GM12864 (cell line): ENCODE data around the gene RTCB.

ENCODE experiments used
- DNase-seq: peaks from one replicate; pipeline ENCODE4 v3.0.0-alpha.2; 2011; ENCODE audit warnings: low read depth
- H3K4me3 ChIP-seq: 2 replicates; pipeline ENCODE4 v1.5.1; 2011; ENCODE audit warnings: mild to moderate bottlenecking, low read depth, low read length, control low read depth
- CTCF ChIP-seq: IDR thresholded peaks from 2 replicates; pipeline ENCODE4 v1.5.1; 2011; ENCODE audit warnings: low read depth, mild to moderate bottlenecking, moderate library complexity, low read length, control low read depth, inconsistent platforms; ENCODE audit errors: missing control alignments

The RTCB gene

GRCh38 chr22:32411402-32411801 lies 645 bp downstream of the RTCB start:
- no peak for DNase-seq
- H3K4me3 ChIP-seq: peak overlapping the region; percentile 91
- TF ChIP-seq CTCF: no peak

DNA sequence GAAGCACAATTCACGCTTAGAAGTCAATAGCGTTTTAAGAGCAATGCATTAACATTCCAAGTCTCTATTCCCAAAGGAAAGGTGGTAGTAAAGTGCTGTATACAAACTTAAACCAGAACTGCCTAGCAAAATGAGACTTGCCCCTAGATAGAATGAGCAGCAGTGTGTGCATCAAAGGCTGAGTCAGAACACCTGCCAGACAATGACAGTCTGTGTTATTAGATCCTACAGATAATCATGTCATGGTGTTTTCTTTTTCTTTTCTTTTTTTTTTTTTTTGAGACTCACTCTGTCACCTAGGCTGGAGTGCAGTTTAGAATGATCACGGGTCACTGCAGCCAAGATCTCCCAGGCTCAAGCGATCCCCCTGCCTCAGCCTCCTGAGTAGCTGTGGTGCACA lies 1.6 kb downstream of the RTCB start:
- no peak for TF ChIP-seq CTCF
- peak overlapping the region; percentile 91 for H3K4me3 ChIP-seq
- DNase-seq: no peak

DNA sequence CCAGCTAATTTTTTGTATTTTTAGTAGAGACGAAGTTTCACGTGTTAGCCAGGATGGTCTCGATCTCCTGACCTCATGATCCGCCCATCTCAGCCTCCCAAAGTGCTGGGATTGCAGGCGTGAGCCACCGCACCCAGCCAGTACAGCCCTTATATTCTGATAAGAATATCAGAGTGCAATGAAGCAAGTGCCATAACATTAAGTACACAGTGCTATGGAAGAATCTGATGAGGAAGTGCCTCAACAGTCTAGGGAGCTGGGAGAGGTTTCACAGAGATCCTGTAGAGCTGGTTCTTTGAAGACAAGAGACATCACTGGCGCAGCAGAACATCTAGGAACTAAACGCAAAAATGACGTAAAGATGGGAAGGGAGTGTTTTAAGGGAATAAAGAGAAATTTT lies 2.1 kb downstream of the RTCB start:
- no peak for TF ChIP-seq CTCF
- no peak overlapping the region for H3K4me3 ChIP-seq
- DNase-seq: no peak

- no peak for TF ChIP-seq CTCF
- DNase-seq: no peak
- H3K4me3 ChIP-seq: no peak overlapping the region
These were observed 4.1 kb downstream of the RTCB start for GRCh38 chr22:32407936-32408335.

DNA sequence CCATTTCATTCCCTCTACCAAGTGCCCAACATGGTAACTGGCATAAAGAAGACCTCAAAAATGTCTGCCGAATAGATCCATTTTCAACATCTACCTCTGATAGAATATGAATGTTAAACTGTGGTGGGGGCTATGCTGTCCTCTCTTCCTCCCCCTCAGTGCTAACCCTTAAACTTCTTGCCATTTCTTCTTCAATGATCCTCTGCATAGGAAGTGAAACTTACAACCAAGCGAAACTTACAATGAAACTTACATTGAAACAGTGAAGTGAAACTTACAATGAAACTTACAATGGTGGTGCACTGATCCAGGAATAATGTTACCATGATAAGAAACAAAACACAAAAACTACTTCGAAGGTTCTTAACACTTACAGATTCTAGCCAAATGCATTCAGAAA lies 4.7 kb downstream of the RTCB start:
- no peak for TF ChIP-seq CTCF
- no peak overlapping the region for H3K4me3 ChIP-seq
- DNase-seq: peak; percentile 42

- DNase-seq: no peak
- TF ChIP-seq CTCF: no peak
- no peak overlapping the region for H3K4me3 ChIP-seq
These were observed 8.0 kb downstream of the RTCB start for GRCh38 chr22:32404021-32404420.

- DNase-seq: no peak
- TF ChIP-seq CTCF: no peak
- H3K4me3 ChIP-seq: no peak overlapping the region
These were observed 10.6 kb downstream of the RTCB start for GRCh38 chr22:32401486-32401885.
